ENCODE results near the gene TKFC. TPM values are rescaled to one million over a fixed set of nuclear protein-coding genes. Genes with fewer than 3 reads are reported as not detected.

The TKFC gene
- total RNA-seq, 1 donor: 30.0 TPM

GRCh38 chr11:61290905-61291690 is 41.9 kb upstream of the TKFC start:
- DNase-seq (ENCODE audit: insufficient read length, low spot score, missing footprints): peak; percentile 77
- H3K79me2 ChIP-seq (ENCODE audit: insufficient read depth, low read length): no peaks in the 10 kb centered on the region
- no peak for TF ChIP-seq CTCF (IDR thresholded peaks at IDR 0.05; ENCODE audit: extremely low read depth, low read depth, low read length)
- H3K27me3 ChIP-seq (ENCODE audit: insufficient read depth, low read length): no peaks in the 10 kb centered on the region
- H3K4me2 ChIP-seq (ENCODE audit: insufficient read depth, low read length): no peak overlapping the region
- H3K27ac ChIP-seq (ENCODE audit: low read depth, low read length): no peak overlapping the region
- H2AFZ ChIP-seq (ENCODE audit: low read length): no peak overlapping the region
- no peak overlapping the region for H3K4me3 ChIP-seq (ENCODE audit: insufficient read depth, low read length)
- H3K36me3 ChIP-seq (ENCODE audit: insufficient read depth, low read length): peaks cover under 1% of the 10 kb centered on the region
- H3K9me3 ChIP-seq (ENCODE audit: low read depth, low read length): no peaks in the 10 kb centered on the region
- H3K4me1 ChIP-seq (ENCODE audit: insufficient read depth, low read length): peaks cover 20% of the 10 kb centered on the region
- H4K20me1 ChIP-seq (ENCODE audit: insufficient read depth, low read length): no peaks in the 10 kb centered on the region

GRCh38 chr11:61292356-61292755 is 40.7 kb upstream of the TKFC start:
- H3K9me3 ChIP-seq (ENCODE audit: low read depth, low read length): no peaks in the 10 kb centered on the region

GRCh38 chr11:61293867-61294716 is 38.9 kb upstream of the TKFC start:
- Histone ChIP-seq H3K4me2 (ENCODE audit: insufficient read depth, low read length) (peak overlapping the region; percentile 92), H3K79me2 (ENCODE audit: insufficient read depth, low read length) (no peaks in the 10 kb centered on the region), H3K27ac (ENCODE audit: low read depth, low read length) (peak overlapping the region; percentile 59), H3K4me1 (ENCODE audit: insufficient read depth, low read length) (peaks cover 44% of the 10 kb centered on the region), H2AFZ (ENCODE audit: low read length) (no peak overlapping the region), H3K27me3 (ENCODE audit: insufficient read depth, low read length) (no peaks in the 10 kb centered on the region), H3K36me3 (ENCODE audit: insufficient read depth, low read length) (no peaks in the 10 kb centered on the region), H3K4me3 (ENCODE audit: insufficient read depth, low read length) (peak overlapping the region; percentile 74), H4K20me1 (ENCODE audit: insufficient read depth, low read length) (peaks cover 3% of the 10 kb centered on the region), H3K9me3 (ENCODE audit: low read depth, low read length) (no peaks in the 10 kb centered on the region)
- peak; percentile 95 for DNase-seq (ENCODE audit: insufficient read length, low spot score, missing footprints)
- peak; percentile 21 for TF ChIP-seq CTCF (IDR thresholded peaks at IDR 0.05; ENCODE audit: extremely low read depth, low read depth, low read length)

More at GRCh38 chr11:61292356-61292755, 40.7 kb upstream of the TKFC start:
- Histone ChIP-seq H3K79me2 (ENCODE audit: insufficient read depth, low read length) (no peaks in the 10 kb centered on the region), H3K4me2 (ENCODE audit: insufficient read depth, low read length) (no peak overlapping the region), H3K27me3 (ENCODE audit: insufficient read depth, low read length) (no peaks in the 10 kb centered on the region), H3K4me3 (ENCODE audit: insufficient read depth, low read length) (no peak overlapping the region), H4K20me1 (ENCODE audit: insufficient read depth, low read length) (no peaks in the 10 kb centered on the region), H3K4me1 (ENCODE audit: insufficient read depth, low read length) (peaks cover 26% of the 10 kb centered on the region), H3K27ac (ENCODE audit: low read depth, low read length) (no peak overlapping the region), H2AFZ (ENCODE audit: low read length) (no peak overlapping the region), H3K36me3 (ENCODE audit: insufficient read depth, low read length) (no peaks in the 10 kb centered on the region)
- DNase-seq (ENCODE audit: insufficient read length, low spot score, missing footprints): peak; percentile 72
- no peak for TF ChIP-seq CTCF (IDR thresholded peaks at IDR 0.05; ENCODE audit: extremely low read depth, low read depth, low read length)
